Liver (tissue), 3 donors: ENCODE results near the gene MAML3.

ENCODE experiments used
- CTCF ChIP-seq: fragments of 150-350 bp; IDR thresholded peaks from 2 replicates; pipeline ENCODE4 v1.5.1; 2017; ENCODE audit warnings: improper control_type of control experiment, low read depth, low read length; ENCODE audit not compliant: missing input control
- GABPA ChIP-seq, 2 donors: IDR thresholded peaks in 1 of 2; conservative IDR thresholded peaks in 1 of 2; 2 replicates each; pipeline ENCODE4 v1.6.1; 2016; ENCODE audit warnings: antibody characterized with exemption in 2 of 2, mild to moderate bottlenecking in 1 of 2, moderate library complexity in 1 of 2
- HNF4G ChIP-seq: IDR thresholded peaks from 2 replicates; pipeline ENCODE4 v1.6.1; 2016; ENCODE audit warnings: antibody characterized with exemption
- donor health status: healthy.
- donor health status: healthy.

- TF ChIP-seq GABPA (IDR thresholded peaks at IDR 0.05 in 1 of 2, conservative IDR thresholded peaks at IDR 0.05 in 1 of 2) (no peak), CTCF (no peak), HNF4G (no peak)
These were observed 319.7 kb downstream of the MAML3 start for GRCh38 chr4:139834226-139834662.
